GM12801 (cell line): Measurements from ENCODE around the gene UTP11.

Experiments used
- TF ChIP-seq, protein P1 (sequence below): IDR thresholded peaks from one replicate; pipeline ENCODE4 v1.5.1; 2011; ENCODE audit warnings: control low read depth; ENCODE audit not compliant: insufficient read length; ENCODE audit errors: extremely low read depth

UTP11 gene

DNA sequence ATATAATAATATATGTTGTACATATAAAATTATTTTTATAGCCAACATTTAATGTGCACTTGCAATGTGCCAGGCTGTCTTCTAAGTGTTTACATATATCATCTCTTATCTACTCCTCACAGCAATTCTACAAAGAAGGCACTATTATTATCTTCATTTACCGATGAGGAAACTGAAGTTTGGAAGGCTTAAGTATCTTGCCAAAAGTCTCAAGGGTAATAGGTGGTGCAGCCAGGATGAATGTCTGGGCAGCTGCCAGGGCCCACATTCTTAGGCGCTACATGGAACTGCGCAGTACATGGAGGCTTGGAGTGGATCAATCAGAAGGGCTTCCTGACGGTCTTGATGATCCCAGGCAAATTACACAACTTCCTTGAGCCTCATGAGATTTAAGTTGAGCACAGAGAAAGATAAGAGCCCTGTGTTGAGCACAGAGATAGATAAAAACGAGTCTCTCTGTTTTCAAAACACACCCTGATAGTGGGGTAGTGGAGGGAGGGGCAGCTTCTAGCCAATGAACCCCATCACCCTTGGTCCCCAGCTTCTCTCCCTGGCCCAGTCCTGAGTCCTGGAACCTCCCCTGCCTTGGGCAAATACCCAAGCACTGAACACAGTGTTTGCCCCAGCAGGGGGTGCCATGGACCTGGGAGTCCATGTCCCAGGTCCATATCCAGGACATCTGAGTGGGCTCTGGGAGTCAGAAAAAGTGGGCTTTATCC is 24.8 kb downstream of the UTP11 start:
- TF ChIP-seq, protein P1, sequence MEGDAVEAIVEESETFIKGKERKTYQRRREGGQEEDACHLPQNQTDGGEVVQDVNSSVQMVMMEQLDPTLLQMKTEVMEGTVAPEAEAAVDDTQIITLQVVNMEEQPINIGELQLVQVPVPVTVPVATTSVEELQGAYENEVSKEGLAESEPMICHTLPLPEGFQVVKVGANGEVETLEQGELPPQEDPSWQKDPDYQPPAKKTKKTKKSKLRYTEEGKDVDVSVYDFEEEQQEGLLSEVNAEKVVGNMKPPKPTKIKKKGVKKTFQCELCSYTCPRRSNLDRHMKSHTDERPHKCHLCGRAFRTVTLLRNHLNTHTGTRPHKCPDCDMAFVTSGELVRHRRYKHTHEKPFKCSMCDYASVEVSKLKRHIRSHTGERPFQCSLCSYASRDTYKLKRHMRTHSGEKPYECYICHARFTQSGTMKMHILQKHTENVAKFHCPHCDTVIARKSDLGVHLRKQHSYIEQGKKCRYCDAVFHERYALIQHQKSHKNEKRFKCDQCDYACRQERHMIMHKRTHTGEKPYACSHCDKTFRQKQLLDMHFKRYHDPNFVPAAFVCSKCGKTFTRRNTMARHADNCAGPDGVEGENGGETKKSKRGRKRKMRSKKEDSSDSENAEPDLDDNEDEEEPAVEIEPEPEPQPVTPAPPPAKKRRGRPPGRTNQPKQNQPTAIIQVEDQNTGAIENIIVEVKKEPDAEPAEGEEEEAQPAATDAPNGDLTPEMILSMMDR = no peak

DNA sequence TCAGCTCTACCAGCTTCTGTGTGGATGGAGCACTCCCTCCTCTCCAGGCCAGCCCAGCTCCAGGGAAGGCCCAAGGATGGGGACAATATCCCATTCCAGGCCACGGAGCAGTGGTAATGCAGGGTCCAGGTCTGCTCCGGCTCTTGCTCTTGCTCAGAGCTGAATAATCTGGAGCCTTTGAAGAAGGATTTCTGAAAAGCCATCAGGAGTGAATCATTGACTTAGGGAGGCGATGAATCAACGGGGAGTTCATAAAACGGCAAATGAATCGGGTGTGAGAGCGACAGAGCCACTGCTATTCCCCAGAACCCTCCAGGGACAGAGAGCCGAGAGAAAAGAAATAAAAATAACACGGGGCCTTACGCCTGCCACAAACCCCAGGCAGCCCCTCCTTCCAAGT is 26.3 kb downstream of the UTP11 start:
- TF ChIP-seq, protein P1 = no peak

DNA sequence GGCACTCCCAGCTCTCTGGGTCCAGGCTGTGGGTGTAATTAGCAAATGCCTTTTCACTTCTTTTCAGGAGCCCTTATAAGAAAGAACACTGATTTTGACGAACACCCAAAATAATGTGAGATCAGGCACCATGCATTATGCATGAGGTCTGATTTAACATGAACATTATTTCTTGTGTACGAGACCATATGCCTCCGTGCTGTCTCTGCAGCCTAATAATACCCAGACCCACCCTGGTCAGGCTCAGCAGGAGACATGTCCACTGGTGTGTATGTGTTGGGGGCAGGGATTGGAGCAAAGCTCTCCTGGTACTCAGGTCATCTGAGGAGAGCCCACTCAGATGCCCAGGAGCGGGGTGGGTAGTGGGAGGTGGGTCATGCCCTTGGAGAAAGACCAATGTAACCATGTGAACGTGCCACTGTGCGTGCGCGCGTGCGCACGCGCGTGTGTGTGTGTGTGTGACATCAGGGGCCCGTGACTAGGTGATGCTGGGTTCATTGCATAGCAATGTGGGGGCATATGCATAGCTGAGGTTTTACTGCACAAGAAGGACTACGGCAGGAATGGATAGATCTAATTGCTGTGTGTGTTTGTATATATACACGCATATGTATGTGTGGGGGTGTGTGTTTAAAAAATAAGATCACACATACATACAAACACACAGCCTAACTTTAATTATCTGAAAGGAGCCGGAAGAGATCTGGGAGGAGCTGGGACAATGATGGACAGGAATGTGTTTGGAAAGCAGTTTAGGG is 27.0 kb downstream of the UTP11 start:
- TF ChIP-seq, protein P1 = no peak

DNA sequence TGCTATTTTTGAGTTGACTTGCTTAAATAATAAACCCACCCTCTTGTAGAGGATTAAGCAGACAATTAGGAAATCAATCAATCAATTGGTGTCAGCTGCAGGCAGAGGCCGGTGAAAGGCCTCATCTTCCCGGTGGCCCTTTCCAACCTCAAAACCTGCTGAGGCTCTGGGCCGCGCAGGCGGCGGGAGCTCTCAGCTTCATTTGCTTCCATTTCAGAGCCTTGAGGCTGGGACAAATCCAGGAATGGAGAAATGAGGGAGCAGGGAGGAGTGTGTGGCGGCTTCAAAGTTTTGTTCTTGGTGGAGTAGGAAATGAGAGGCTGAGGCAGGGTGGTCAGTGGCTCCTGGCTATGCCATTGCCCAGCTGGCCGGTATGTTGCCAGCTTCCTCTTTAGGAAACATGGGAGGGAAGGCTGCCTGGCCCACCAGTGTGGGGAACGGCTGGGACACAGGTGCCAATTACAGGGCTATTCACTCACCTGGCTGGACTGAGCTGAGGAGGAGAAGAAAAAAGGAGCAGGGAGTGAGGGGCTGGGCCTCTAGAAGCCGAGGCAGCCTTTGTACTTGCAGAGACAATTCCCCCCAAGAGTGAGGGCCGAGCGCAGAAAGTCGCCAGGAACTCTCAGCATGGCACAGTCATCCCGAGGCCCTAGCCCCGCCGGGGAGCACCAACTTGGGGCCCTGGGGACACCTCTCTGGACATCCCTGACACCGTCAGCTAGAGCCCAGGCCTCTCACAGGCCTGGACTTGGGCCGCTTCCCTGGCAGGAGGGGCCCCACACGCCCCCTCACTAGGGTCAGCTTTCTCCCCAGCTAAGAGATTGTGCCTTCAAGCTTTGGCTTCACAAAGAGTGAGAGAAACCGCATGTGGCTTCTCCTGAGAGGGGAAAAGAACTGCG is 29.7 kb downstream of the UTP11 start:
- TF ChIP-seq, protein P1 = no peak

DNA sequence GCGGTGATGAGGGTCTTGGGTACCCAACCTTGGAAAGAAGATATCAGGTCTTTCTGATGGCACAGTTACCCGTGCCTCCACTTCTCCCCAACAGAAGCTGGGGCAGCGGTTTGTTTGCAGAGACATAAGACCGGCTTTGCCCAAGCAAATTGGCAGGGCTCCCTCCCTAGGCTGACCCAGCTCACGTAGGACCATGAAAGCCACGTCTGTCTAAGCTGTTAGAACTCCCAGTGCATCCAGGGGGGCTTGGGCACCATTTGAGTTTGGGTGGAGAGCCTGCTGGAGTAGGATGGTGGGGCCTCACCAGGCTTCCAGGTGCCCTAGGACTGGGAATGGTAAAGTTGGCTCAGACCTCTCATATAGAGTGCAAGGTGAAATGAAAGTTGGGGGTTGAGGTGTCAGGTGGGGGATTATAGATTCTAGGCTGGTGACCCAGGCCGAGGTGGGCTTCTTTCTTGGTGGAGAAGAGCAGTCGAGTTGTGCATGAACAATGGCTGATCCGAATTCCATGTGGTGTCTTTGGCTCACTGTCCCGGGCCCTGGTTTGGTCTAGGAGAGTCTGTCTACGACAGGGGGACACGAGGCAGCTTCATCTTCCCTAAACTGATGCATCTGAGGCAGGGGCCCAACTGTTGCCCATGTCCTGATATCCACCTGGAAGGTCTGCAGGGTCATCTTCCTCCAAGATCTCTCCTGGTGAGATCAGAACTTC is 30.7 kb downstream of the UTP11 start:
- TF ChIP-seq, protein P1 = no peak

DNA sequence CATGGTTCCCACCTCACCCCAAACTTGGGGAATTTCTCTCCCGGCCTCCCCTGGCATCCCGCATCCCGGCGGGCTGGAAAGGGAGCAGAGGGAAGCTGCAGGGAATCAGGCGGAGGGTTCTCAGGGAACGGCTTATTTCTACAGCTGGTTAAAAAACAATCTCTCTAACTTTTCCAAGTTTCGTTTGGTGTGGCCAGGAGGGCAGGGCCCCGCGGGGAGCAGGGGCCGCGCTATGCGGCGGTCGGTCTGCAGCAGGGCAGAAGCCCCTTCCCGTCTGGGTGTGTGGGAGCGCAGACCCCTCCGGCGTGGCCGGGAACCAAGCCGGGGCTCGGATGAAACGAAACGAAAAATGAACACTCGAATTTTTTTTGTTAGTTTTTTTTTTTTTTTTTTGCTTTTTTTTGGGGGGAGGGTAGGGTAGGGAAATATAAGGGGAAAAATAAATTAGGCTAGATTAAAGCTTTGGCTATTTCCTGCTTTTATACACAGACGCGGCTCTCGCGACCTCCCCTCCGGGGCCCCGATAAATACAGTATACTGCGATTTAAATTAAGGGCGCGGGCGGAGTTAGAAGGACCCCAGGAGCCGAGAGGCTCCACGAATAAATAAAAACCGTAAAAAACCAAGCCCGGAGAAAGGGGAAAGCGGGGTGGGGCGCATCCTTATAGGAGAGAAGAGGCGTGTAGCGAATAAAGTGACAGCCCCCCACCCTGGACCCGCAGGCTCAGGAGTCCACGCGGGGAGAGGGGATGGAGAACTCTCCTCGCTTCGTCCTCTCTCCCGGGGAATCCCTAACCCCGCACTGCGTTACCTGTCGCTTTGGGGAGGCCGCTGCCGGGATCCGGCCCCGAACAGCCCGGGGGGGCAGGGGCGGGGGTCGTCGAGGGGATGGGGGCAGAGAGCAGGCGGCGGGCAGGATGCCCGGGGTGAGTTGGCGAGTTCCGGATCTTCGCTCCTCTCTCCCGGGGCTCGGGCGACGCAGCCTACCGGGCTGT is 32.0 kb downstream of the UTP11 start:
- TF ChIP-seq, protein P1 = no peak
